CD14-positive monocyte (primary cell): ENCODE results near the gene SEC24B. TPM values are rescaled to one million over a fixed set of nuclear protein-coding genes. Genes with fewer than 3 reads are reported as not detected.

Experiments used
- DNase-seq, 3 donors: peaks; one replicate each; pipeline ENCODE4 v3.0.0-alpha.2; 2011 to 2022
- H2AFZ ChIP-seq: 2 replicates; pipeline ENCODE4 v1.6.0; 2012; ENCODE audit warnings: mild to moderate bottlenecking, low read depth, low read length, inconsistent platforms; ENCODE audit not compliant: insufficient read depth, poor library complexity, severe bottlenecking
- H3K27ac ChIP-seq, 2 donors: 1 replicate in 1 of 2; 2 replicates in 1 of 2; pipeline ENCODE4 v1.5.1; 2012 to 2013; ENCODE audit warnings: low read length in 2 of 2, control low read depth in 1 of 2, inconsistent platforms in 1 of 2, low read depth in 1 of 2, mild to moderate bottlenecking in 1 of 2
- H3K27me3 ChIP-seq, 2 donors: one replicate each; pipeline versions ENCODE4 v1.6.0 to v1.6.1; 2011 to 2013; ENCODE audit warnings: low read length in 2 of 2; ENCODE audit not compliant: control insufficient read depth in 2 of 2, insufficient read depth in 2 of 2
- H3K36me3 ChIP-seq, 2 donors: replicated peaks in 1 of 2; 1 replicate in 1 of 2; 2 replicates in 1 of 2; pipeline versions ENCODE4 v1.5.1 to v1.6.1; 2012 to 2013; ENCODE audit warnings: low read length in 2 of 2, control low read depth in 1 of 2, inconsistent platforms in 1 of 2, mild to moderate bottlenecking in 1 of 2; ENCODE audit not compliant: insufficient read depth in 2 of 2, control insufficient read depth in 1 of 2
- H3K4me1 ChIP-seq, 2 donors: 1 replicate in 1 of 2; 2 replicates in 1 of 2; pipeline versions ENCODE4 v1.5.1 to v1.6.1; 2012 to 2013; ENCODE audit warnings: low read length in 2 of 2, control low read depth in 1 of 2, inconsistent platforms in 1 of 2, mild to moderate bottlenecking in 1 of 2, moderate library complexity in 1 of 2; ENCODE audit not compliant: insufficient read depth in 2 of 2, control insufficient read depth in 1 of 2
- H3K4me2 ChIP-seq: replicated peaks from 2 replicates; pipeline ENCODE3; 2012; ENCODE audit warnings: low read length, moderate library complexity, mild to moderate bottlenecking; ENCODE audit not compliant: poor library complexity, severe bottlenecking; ENCODE audit errors: extremely low read depth
- H3K4me3 ChIP-seq, 3 experiments: fragments of 200-600 bp in 1 of 3; sonication (generic) in 1 of 3; replicated peaks in 1 of 3; 1 replicate in 2 of 3; 2 replicates in 1 of 3; pipeline ENCODE4 v1.5.1; 2011 to 2013; ENCODE audit warnings: low read length in 3 of 3, mild to moderate bottlenecking in 3 of 3, control low read depth in 2 of 3, low read depth in 2 of 3, inconsistent platforms in 1 of 3, moderate library complexity in 1 of 3
- H3K79me2 ChIP-seq: 2 replicates; pipeline ENCODE4 v1.6.0; 2012; ENCODE audit warnings: mild to moderate bottlenecking, control low read depth, inconsistent platforms, low read length, moderate library complexity; ENCODE audit not compliant: insufficient read depth
- H3K9ac ChIP-seq: 2 replicates; pipeline ENCODE4 v1.6.0; 2017; ENCODE audit warnings: low read length, mild to moderate bottlenecking; ENCODE audit not compliant: insufficient read depth, poor library complexity, severe bottlenecking
- H3K9me3 ChIP-seq, 2 donors: replicated peaks in 1 of 2; 1 replicate in 1 of 2; 2 replicates in 1 of 2; pipeline versions ENCODE4 v1.5.1 to v1.6.1; 2012 to 2013; ENCODE audit warnings: low read length in 2 of 2, control low read depth in 1 of 2; ENCODE audit not compliant: control insufficient read depth in 1 of 2, insufficient read depth in 1 of 2
- H4K20me1 ChIP-seq: 2 replicates; pipeline ENCODE4 v1.6.0; 2012; ENCODE audit warnings: mild to moderate bottlenecking, low read length, control low read depth, moderate library complexity; ENCODE audit not compliant: insufficient read depth
- H3K27ac Mint-ChIP-seq, 7 donors: one replicate each; pipeline ENCODE4 v1.8.0; 2020; ENCODE audit warnings: mild to moderate bottlenecking in 7 of 7, mixed read lengths in 7 of 7, moderate library complexity in 6 of 7, inconsistent platforms in 2 of 7
- H3K27me3 Mint-ChIP-seq, 3 donors: one replicate each; pipeline ENCODE4 v1.8.0; 2021 to 2022; ENCODE audit warnings: low read depth in 3 of 3, mild to moderate bottlenecking in 3 of 3, mixed read lengths in 3 of 3, moderate library complexity in 3 of 3, inconsistent platforms in 1 of 3
- H3K36me3 Mint-ChIP-seq, 2 donors: one replicate each; pipeline ENCODE4 v1.8.0; 2020; ENCODE audit warnings: mixed read lengths in 2 of 2, inconsistent platforms in 1 of 2, mild to moderate bottlenecking in 1 of 2
- H3K4me1 Mint-ChIP-seq: one replicate; pipeline ENCODE4 v1.8.0; 2020; ENCODE audit warnings: mild to moderate bottlenecking, mixed read lengths
- H3K4me3 Mint-ChIP-seq, 2 donors: one replicate each; pipeline ENCODE4 v1.8.0; 2020; ENCODE audit warnings: mild to moderate bottlenecking in 2 of 2, mixed read lengths in 2 of 2, moderate library complexity in 1 of 2
- H3K9me3 Mint-ChIP-seq, 7 donors: one replicate each; pipeline ENCODE4 v1.8.0; 2020 to 2022; ENCODE audit warnings: mixed read lengths in 7 of 7, mild to moderate bottlenecking in 6 of 7, moderate library complexity in 6 of 7, inconsistent platforms in 2 of 7
- CTCF ChIP-seq: fragments of 200-600 bp; IDR thresholded peaks from one replicate; pipeline ENCODE4 v1.8.0; 2022; ENCODE audit warnings: antibody characterized with exemption, mild to moderate bottlenecking
- WGBS: methylation state at CpG from one replicate; pipeline ENCODE4 v1.1.5; 2013; ENCODE audit warnings: missing lambda C conversion rate; ENCODE audit not compliant: insufficient coverage; 5-methylcytosine and 5-hydroxymethylcytosine counted together
- intact Hi-C, 2 donors: fragments of 100-400 bp; cut with micrococcal nuclease; formaldehyde crosslinking; loops; one replicate each; pipeline versions ENCODE4 v1.15.0 to v1.15.1; 2023
- polyA plus RNA-seq, 3 donors: library from polyadenylated mRNA; depleted of rRNA in 1 of 3; unstranded in 2 of 3; stranded (reverse) in 1 of 3; fragments of 300-500 nt in 2 of 3; fragments of >200 nt in 1 of 3; fragmentation: Illumina TruSeq in 2 of 3; gene quantifications; 1 replicate in 2 of 3; 2 replicates in 1 of 3; pipeline ENCODE4 v1.2.3, GENCODE V29; 2012 to 2021

SEC24B gene
- polyA plus RNA-seq, 3 donors, result 8.0 to 27.4 (median 11.8) TPM

- Mint-ChIP-seq H3K9me3 (no peaks in the 10 kb centered on the region), H3K27ac (no peak overlapping the region), H3K4me1 (no peaks in the 10 kb centered on the region), H3K4me3 (no peak overlapping the region), H3K36me3 (no peaks in the 10 kb centered on the region), H3K27me3 (peaks cover 2 to 6% (median 6%) of the 10 kb centered on the region in 3 donors)
- no peak overlapping the region for H3K4me2 ChIP-seq
- no peaks in the 10 kb centered on the region for H3K36me3 ChIP-seq
- H3K27ac ChIP-seq, result no peak overlapping the region
- H3K9me3 ChIP-seq, result no peaks in the 10 kb centered on the region
- intact Hi-C loops, result no loop called here
- no peaks in the 10 kb centered on the region for H4K20me1 ChIP-seq
- no peaks in the 10 kb centered on the region for H3K79me2 ChIP-seq
- H3K4me1 ChIP-seq, result no peaks in the 10 kb centered on the region
- DNase-seq, result no peak
- H3K27me3 ChIP-seq, result no peaks in the 10 kb centered on the region
- no peak for TF ChIP-seq CTCF
- no peak overlapping the region for H3K4me3 ChIP-seq
- 60% methylated on average over 1 of the region's 2 CpGs for WGBS
- no peak overlapping the region for H2AFZ ChIP-seq
- no peak overlapping the region for H3K9ac ChIP-seq
Measured at GRCh38 chr4:109407027-109407737, 26.4 kb upstream of the SEC24B start.

- Mint-ChIP-seq H3K36me3 (no peaks in the 10 kb centered on the region), H3K9me3 (no peaks in the 10 kb centered on the region), H3K27me3 (peaks cover 2% of the 10 kb centered on the region in 3 donors), H3K4me1 (no peaks in the 10 kb centered on the region), H3K27ac (no peak overlapping the region), H3K4me3 (no peak overlapping the region)
- Histone ChIP-seq H3K36me3 (no peaks in the 10 kb centered on the region), H4K20me1 (no peaks in the 10 kb centered on the region), H3K4me2 (no peak overlapping the region), H3K4me1 (no peaks in the 10 kb centered on the region), H2AFZ (no peak overlapping the region), H3K27me3 (no peaks in the 10 kb centered on the region), H3K9me3 (no peaks in the 10 kb centered on the region), H3K79me2 (no peaks in the 10 kb centered on the region), H3K9ac (no peak overlapping the region), H3K4me3 (no peak overlapping the region), H3K27ac (no peak overlapping the region)
- intact Hi-C loops, result no loop called here
- TF ChIP-seq CTCF, result no peak
- DNase-seq, result no peak
- WGBS, result 74% methylated on average over 3 of the region's 3 CpGs
Measured at GRCh38 chr4:109408711-109409110, 24.9 kb upstream of the SEC24B start.
